GM19328 (cell line): Measurements from ENCODE around the gene RGPD8.
"Not testable (repeated sequence)": the region's sequence is repeated elsewhere in the genome, so short reads cannot be mapped to it uniquely, and the experiment has no call there.

Experiments
- ATAC-seq: cut with Tn5 transposase; IDR thresholded peaks from one replicate; pipeline ENCODE4 v1.9.1; 2021; ENCODE audit warnings: mild to moderate bottlenecking, moderate library complexity; ENCODE audit not compliant: unreplicated experiment

Gene RGPD8

DNA sequence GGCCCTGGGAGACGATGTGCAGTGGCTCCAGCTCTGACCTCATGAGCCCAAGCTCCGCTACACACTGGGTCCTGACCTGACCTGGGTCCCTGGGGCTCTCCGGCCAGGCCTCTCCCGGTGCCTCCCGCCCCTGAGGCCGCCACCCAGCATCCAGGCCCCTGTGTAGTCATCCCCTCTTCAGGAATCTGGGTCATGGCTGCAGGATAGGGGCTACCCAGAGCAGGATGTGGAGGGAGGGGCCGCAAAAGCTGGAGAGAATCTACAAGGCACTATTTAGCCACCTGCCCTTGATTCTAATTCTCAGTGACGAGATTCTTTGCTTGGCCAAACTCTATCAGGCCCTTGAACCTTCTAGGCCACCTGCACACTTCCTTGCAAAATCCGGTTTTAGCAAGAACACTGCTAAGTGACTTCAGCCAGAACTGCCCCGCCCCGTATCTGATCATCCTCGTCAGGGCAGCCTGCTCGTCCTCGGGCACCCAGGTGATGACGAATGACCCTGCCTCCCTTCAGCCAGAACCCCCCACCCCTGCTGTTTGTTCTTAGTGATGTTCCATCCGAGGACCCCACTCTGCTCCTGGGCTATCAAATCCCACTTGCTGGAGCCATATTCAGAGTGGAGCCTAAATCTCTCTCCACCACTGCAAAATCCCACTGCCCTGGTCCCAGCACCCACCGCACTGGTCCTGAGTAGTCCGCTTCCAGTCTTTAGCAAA is 2.4 kb upstream of the RGPD8 start:
- not testable (repeated sequence) for ATAC-seq

DNA sequence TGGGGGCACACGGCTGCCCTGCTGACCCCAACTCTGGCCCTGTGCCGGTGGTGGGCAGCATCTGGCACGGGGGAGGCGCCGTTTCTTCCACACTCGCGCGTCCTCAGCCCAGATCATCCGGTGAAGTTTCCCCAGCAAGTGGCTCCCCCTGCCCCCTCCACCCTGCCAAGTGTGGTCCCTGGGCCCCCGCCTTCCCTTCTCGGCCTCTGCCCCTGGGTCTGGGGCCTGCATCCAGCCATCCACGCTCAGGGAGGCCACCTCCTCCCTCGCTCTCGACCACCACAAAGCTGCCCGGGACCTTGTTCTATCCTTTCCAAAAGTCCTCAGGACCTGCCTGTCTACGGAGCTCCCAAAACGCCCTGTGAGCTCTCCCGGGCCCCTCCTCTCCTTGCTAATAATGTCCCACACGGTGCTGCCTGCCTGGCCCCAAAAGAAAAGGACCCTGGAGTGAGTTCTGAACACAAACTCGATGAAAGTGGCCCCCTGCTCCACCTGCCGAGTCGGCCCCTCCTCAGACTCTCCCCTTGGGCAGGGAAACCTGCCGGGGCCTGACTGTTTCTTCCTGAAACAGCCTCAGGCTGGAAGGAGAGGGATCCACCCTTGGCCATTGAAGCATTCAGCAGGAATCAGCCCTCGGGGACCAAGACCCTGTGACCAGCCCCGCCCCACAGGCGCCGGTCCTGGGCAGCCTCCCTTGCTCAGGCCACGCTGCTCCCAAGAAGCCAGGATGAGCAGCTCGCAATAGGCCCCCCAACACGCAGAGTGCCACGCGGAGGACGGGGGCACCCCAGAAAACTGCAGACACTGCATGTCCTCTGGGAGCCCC is 1.7 kb upstream of the RGPD8 start:
- ATAC-seq = not testable (repeated sequence)

DNA sequence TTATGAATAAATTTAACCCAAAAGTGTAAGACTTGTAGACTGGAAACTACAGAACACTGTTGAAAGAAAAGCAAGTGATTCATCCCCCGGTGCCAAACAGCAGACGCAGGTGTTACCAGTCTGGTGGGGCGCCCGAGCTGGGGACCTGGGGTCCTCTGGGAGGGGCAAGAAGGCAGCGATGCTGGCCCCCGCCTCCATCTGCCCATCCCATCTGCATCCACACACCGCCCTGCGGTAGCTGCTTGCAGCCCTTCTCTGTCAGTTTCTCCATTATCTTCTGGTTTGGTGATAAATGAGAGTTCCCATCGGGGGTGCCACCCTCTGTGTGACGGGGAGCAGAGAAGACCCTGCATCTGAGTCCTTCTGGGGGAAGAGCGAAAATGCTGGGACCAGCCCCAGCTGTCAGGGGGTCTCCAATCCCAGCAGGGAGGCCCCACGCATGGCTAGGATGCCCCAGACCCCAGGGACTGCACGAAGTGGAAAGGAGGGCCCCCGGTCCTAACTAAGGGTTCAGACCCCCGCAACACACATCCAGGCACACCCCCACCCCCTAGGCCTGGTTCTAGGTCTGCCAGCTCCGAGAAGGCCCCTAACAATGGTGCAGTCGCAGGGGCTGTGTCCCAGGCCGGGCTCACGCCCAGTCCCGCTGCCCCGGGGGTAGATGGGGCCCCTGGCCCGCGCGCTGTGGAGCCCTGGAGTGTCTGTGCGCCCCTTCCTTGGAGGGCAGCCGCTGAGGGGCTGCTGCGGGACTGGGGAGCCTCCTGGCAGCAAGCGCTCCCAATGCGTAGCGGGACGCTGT is 686 bp upstream of the RGPD8 start:
- no peak for ATAC-seq

DNA sequence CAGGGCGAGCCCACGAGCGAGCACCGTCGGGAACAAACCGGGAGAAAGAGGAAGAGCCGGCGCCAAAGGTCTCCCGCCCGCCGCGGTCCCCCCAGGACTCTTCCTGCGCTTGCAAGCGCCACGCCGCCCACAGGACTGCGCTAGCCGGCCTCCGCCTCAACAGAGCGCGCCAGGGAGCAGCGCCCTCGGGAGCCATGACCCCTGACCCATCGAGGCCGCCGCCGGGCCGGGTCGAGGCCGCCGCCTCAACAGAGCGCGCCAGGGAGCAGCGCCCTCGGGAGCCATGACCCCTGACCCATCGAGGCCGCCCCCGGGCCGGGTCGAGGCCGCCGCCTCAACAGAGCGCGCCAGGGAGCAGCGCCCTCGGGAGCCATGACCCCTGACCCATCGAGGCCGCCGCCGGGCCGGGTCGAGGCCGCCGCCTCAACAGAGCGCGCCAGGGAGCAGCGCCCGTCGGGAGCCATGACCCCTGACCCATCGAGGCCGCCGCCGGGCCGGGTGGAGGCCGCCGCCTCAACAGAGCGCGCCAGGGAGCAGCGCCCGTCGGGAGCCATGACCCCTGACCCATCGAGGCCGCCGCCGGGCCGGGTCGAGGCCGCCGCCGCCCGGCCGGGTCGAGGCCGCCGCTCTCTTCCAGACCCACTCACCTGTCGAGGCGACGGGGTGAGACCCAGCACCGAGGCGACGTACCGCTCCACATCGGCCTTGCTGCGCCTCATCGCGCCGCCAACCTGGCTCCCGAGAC is 538 bp downstream of the RGPD8 start:
- peak; percentile 44 for ATAC-seq

DNA sequence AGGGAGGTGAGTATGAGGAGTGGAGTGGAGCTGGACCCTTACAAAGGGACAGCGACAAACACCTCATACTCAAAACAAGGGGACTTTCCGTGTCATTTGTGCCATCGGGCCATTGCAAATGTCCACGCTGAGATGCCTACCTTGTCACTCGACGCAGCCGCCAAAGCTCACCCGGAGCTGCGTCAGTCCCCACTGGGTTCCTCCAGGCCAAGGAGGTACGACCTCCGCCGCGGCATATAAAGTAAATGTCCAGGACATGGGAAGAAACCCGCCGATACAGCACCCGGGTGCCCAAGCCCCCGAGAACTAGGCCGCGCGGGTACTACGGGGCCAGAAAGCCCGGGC is 1.1 kb downstream of the RGPD8 start:
- not testable (repeated sequence) for ATAC-seq

DNA sequence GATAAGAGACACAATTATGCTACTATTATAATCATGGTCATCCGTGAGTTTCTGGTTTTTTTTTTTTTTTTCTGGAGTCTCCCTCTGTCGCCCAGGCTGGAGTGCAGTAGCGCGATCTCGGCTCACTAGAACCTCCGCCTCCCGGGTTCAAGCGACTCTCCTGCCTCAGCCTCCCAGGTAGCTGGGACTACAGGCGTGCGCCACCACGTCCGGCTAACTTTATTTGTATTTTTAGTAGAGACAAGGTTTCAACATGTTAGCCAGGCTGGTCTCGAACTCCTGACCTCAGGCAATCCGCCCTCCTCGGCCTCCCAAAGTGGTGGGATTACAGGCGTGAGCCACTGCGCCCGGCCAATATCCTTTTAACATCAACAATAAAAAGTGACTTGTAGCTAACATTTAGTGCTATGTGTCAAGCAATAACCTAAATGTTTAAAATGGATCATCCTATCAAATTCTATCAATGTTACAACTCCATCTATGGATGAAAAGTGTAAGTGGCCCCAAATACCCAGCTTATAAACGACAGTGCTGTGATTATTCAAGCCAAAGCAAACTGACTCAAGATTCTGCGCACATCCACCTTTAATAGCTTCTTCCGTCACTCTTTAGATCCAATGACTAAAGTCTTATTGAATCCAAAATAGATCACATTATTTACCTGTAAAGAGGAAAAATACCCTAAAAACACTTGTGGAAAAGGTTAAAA is 1.7 kb downstream of the RGPD8 start:
- ATAC-seq = not testable (repeated sequence)

DNA sequence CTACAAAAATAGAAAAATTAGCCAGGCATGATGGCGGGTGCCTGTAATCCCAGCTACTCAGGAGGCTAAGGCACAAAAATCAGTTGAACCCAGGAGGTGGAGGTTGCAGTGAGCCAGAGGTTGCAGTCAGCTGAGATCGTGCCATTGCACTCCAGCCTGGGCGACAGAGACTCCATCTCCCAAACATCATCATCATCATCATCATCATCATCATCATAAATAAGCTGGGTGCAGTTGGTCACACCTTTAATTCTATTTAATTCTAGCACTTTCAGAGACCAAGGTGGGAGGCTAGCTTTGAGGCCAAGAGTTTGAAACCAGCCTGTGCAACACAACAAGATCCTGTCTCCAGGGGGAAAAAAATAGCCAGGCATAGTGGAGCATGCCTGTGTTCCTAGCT is 8.9 kb downstream of the RGPD8 start:
- not testable (repeated sequence) for ATAC-seq

DNA sequence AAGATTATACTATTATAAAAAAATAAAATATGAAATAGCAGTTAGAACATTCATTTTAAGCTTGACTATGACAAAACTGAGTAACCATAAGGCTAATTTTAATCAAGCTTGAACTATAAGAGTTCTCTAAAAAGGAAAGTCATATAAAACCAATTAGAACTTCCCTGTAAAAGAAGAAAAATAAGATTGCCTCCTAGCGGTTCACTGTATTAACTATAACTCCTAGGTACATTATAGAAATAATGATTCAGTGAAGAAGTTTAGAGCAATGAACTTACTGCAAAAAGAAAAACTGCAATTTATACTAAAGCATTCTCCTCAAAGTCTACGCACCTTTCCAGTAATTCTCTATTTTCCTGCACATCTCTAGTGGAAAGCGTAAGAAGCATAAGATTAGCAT is 16.6 kb downstream of the RGPD8 start:
- not testable (repeated sequence) for ATAC-seq

DNA sequence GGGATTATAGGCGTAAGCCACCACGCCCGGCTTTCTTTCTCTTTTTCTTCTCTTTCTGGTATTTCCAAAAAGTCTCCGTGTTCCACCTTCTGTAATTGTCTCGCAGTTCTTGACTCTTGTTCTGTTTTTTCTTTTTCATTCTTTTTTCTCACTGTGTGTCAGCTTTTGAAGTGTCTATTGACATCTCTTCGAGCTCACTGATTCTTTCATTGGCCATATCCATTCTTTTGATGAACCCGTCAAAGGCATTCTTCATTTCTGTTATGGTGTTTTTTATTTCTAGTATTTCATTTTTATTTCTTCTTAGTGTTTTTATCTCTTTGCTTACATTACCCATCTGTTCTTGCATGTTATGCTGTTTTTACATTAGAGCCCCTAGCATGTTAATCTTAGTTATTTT is 73.4 kb downstream of the RGPD8 start:
- ATAC-seq = not testable (repeated sequence)

DNA sequence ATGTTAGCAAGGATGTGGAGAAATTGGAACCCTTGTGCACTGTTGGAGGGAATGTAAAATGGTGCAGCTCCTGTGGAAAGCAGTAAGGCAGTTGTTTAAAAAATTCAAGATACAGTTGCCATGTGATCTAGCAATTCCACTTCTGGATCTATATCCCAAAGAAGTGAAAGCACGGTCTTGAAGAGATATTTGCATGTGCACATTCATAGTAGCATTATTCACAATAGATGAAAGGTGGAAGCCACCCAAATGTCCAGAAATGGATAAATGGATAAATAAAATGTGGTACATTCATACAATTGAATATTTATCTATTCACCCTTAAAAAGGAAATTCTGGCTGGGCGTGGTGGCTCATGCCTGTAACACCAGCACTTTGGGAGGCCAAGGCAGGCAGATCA is 79.1 kb downstream of the RGPD8 start:
- not testable (repeated sequence) for ATAC-seq

DNA sequence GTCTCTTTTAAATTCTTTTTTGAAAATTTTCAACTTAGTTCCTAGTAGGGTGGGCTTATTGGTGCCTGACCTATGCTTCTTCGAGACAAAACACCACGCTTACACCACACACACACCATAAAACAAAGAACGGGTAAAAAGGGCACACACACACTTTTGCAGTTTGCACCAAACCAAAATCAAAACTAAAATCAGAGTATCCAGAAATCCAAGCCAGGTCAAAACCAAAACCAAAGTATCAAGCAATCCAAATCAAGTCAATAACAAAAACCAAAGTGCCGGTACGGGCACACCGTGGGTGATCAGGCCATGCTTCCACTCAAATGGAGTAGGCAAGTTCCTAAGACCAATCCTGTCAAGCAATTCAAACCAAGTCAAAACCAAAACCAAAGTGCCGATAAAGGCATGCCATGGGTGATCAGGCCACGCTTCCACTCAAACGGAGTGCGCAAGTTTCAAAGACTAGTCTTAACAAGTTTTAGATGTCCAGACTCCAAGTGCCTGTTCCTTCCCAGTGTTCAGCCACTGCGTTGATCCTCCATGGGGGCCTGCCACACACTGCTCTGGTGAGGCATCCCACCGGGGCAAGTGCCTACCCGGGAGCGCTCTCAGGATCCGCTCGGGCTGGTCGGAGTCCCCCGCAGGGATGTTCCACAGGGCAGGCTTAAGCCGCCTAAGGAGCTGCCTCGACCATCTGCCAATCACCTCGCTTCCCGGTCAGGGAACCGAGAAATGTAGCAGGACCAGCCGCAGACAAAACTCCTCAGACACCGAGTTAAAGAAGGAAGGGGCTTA is 80.4 kb downstream of the RGPD8 start:
- ATAC-seq = not testable (repeated sequence)

DNA sequence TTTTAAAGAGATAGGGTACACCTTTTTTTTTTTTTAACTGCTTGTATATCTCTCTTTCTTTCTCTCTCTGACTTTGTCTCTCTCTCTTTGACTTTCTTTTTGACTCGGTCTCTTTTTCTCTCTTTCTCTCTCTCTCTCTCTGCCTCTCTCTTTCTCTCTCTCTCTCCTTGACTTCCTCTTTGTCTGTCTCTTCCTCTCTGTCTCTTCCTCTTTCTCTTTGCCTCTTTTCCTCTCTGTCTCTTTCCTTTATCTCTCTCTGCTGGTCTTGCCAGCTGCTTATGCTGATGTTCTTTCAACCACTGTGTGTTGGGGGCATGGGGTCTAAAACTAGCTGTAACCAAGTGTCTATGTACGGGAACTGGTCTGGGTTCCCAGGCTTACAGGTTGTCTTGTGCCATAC is 81.2 kb downstream of the RGPD8 start:
- ATAC-seq = not testable (repeated sequence)

DNA sequence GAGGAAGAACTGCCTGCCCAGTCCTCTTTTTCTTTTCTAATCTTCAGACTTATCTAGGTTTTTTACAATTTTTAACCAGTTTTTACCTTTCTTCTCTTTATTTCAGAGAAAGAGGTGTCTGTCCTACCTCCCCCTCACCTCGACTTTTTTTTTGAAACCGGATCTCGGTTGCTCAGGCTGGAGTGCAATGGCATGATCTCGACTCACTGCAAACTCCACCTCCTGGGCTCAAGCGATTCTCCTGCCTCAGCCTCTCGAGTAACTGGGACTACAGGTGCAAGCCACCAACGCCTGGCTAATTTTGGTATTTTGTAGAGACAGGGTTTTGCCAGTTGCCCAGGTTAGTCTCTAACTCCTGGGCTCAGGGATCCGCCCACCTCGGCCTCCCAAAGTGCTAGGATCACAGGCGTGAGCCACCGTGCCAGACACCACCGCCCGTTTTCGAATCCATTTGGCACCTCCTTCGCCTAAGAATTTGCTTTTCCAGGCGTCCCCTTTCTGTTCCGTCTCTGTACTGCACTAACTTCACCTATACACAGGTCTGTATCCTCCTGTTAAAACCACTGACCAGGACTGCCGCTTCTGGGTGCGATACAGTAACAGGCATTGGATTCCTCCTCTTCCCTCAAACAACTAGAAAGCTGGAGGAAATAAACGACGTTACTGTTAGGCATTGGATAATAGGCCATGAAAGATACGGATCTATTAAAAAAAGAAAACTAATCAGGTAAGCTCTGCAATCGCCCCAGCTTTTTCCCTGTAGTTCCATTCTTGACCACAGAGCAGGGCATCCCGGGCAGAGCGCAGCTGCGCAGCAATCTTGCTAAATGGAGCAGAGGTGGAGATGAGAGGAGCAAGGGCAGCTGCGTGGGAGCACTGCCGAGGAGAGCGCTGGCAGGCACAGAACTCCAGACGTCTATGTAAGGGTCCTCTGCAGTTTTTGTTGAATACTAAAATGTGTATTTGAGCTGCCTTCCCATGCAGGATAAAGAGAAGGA is 88.1 kb downstream of the RGPD8 start:
- no peak for ATAC-seq

DNA sequence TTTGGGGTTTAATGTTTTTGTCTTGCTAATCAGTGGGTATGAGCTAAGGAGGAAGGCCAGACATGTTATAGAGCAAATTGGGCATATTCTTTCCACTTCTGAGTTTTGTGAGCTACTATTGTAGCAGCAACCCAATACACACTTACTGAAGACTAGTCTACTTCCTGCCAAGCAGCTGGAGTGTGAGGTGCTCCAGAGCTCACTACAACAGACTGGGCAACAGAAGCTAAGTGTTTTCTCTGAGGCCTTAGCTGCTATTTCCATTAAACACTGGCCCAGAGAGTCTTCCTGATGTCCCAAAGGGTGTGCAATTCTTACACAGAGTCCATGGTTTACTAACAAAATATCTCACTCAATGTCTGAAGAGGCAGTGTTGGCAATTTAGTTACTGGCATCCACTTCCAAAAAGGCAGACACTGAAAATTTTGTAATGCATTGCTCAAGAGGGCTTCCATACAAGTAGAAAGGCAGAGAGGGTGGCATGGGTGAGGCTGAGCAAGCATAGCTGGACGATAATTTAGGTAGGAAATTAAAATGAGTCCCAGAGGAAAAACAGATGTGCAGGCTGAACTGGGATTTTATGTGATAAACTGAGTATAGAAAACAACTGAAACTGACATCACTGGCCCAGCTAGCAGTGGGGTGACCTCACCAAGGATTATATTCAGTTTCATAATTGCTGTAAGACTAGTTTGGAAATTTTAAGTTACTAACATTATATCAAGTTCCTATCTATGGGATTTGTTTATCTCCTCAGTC is 89.4 kb downstream of the RGPD8 start:
- ATAC-seq = no peak

DNA sequence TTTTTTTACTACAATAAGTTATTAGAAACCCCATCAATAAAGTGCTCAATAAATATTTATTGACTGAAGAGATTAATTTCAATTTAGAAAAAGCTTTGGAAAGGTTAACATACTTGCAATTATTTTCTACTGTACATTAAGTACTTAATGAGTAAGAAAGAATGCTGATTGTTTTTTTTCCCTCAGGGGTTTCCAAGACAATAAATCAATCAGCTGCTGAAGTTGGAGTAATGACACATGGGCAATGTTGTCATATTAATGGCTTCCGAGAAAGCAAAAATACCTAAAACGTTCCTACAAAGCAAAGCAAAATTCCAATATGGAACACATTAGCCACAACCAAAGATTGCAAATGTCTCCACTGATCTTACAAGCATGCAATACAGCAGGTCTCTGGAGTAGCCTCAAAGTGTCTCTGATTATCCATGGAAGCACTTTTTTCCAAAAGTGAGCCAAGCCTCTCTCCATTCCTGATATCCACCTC is 91.3 kb downstream of the RGPD8 start:
- ATAC-seq = no peak

DNA sequence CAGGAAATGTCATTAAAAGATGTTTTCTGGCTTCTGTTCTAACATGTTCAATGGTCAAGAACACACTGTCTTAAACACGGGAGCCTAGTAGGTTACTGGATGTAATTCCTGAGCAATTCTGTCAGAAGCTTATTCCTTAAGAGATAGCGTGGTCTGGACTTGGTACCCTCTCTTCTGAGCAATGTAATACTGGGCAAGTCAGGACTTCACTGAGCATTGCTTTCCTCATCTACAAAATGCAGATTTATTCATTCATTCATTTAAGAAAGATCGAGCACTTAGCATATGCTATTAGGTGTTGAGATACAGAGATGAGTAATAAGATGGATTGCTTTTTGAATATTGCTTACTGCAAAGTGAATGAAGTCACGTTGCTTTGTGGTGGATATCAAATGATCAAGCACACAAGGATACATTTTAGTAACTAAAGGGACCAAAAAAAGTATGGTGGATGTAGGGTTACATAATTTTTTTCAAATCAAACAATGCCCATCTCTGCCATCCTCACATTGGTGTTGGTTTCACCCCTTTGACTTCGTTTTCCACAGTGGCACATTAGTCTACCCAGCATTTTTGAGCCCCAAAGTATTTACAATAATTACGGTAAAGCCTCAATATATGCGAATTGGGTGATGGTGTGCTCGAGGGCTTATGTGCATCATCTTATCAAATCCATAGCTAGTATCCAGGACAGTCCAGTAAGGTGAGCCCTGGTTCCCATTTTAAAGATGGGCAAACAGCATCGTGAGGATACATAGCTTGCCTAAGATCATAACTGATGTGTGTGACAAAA is 92.8 kb downstream of the RGPD8 start:
- no peak for ATAC-seq

DNA sequence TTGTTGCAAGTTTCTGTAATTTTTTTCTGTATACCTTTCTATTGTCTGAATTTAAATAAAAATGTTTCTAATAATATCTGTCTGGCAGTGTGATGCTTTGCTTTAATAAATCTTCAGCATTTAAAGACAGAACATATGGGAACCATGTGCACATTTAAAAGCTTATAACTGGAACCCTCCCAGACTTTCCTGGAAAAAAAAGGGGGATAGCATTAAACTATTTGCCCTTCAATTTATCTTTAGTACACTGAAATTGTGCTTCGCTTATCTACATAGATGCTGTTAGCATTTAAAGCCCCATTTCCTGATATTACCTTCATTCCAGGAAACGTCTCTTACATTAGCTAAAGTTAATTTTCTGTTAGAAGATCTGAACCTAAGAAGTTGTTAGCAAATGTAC is 93.5 kb downstream of the RGPD8 start:
- ATAC-seq = no peak
